ENCODE results near the gene RAC3.

RAC3 gene

DNA sequence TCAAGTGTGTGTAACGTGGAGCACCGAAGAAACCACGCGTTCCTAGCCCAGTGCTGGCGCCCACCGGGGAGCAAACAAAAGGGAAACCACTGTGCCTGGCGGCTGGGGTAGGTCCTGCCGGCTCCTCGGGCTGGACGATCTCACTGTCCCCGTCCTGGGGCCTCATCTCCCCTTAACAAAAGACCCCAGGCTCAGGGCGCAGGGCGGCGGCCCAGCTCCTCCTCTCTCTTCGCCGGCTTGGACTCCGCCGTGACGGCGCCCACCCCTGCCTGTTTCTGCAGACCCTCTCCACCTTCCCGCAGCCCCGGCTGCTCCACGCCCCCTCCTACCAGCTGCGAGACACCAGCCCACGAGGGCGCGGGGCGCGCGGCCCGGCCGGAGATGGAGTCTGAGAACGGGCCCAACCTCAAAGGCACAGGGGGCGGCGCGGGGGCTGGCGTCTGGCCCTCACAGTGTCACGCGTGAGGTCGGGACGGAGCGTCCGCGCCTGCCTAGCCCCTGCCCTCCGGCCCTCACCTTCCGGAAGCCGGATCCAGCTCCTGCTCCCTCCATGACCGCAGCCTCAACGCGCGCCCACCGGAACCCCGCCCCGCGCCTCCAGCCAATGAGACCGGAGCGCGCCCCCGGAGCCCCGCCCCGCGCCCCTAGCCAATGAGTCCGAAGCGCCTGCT lies 9.0 kb upstream of the RAC3 start, which contains the start of gene CENPX:
Gene CENPX, minus strand, starts transcription at position 569 of the 671 bp plus-strand sequence. Its CDS starts 17 bp downstream, at position 552.
- FAIRE-seq = no peak
- DNase-seq (ENCODE audit: extremely low spot score, insufficient read length, low read depth) = no peak

- peak; percentile 96 for DNase-seq (ENCODE audit: extremely low spot score, insufficient read length, low read depth)
- peak; percentile 100 for FAIRE-seq
Measured at GRCh38 chr17:82022981-82023446, 8.5 kb upstream of the RAC3 start, which contains the start of gene LRRC45. LRRC45 (plus strand) TSS chr17:82023305; CDS start chr17:82023644, 339 bp downstream.

- DNase-seq (ENCODE audit: extremely low spot score, insufficient read length, low read depth) (no peak), FAIRE-seq (no peak)
Measured at GRCh38 chr17:82023447-82024241, 7.8 kb upstream of the RAC3 start.

GRCh38 chr17:82024859-82025258 lies 6.6 kb upstream of the RAC3 start:
- FAIRE-seq (no peak), DNase-seq (ENCODE audit: extremely low spot score, insufficient read length, low read depth) (no peak)

GRCh38 chr17:82025401-82026107 lies 5.9 kb upstream of the RAC3 start:
- no peak for FAIRE-seq

DNA sequence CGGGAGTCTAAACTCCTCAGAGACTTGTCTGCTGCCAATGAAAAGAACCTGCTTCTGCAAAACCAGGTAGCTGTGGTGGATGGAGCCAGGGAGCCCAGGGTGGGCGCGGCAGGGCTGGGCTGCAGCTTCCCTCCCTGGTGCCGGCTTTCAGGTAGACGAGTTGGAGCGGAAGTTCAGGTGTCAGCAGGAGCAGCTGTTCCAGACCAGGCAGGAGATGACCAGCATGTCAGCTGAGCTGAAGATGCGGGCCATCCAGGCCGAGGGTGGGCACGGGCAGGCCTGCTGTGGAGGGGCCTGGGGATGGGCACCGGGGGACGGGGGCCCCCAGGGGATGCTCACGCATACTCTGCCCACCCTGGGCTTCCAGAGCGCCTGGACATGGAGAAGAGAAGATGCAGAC lies 3.2 kb upstream of the RAC3 start:
- FAIRE-seq = no peak
- DNase-seq (ENCODE audit: extremely low spot score, insufficient read length, low read depth) = no peak

More at GRCh38 chr17:82025401-82026107, 5.9 kb upstream of the RAC3 start:
- no peak for DNase-seq (ENCODE audit: extremely low spot score, insufficient read length, low read depth)

DNA sequence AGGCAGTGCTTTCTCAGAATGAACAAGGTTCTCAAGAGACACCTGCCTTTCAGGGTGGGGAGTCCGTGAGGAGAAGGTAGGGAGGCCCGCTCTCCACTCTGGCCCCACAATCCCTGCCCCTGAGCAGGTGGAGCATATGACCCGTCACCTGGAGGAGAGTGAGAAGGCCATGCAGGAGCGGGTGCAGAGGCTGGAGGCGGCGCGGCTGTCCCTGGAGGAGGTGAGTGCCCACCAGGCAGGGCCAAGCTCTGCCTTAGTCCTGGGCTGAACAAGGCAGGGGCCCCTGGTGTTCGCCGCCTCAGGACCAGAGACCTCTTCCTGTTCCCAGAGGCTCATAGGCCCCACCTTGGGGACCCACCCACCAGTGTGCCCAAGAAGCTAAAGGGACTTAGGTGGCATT lies 2.5 kb upstream of the RAC3 start:
- FAIRE-seq (no peak), DNase-seq (ENCODE audit: extremely low spot score, insufficient read length, low read depth) (no peak)

GRCh38 chr17:82029391-82029790 lies 2.1 kb upstream of the RAC3 start:
- no peak for FAIRE-seq
- DNase-seq (ENCODE audit: extremely low spot score, insufficient read length, low read depth) = no peak

DNA sequence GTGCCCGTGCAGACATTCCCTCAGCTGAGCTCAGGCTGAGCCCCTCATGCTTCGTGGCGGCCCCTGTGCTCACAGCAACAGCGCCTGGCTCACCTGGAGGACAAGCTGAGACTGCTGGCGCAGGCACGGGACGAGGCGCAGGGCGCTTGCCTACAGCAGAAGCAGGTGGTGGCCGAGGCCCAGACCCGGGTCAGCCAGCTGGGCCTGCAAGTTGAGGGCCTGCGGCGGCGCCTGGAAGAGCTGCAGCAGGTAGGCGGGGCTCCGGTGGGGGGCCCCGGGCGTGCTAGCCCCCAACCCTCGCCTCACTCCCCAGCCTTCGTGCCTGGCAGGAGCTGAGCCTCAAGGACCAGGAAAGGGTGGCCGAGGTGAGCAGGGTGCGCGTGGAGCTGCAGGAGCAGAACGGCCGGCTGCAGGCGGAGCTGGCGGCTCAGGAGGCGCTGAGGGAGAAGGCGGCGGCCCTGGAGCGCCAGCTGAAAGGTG lies 1.4 kb upstream of the RAC3 start:
- no peak for DNase-seq (ENCODE audit: extremely low spot score, insufficient read length, low read depth)
- FAIRE-seq = no peak

- FAIRE-seq (peak; percentile 78), DNase-seq (ENCODE audit: extremely low spot score, insufficient read length, low read depth) (no peak)
Measured at GRCh38 chr17:82030470-82031302, 792 bp upstream of the RAC3 start.

- DNase-seq (ENCODE audit: extremely low spot score, insufficient read length, low read depth) (no peak), FAIRE-seq (no peak)
Measured at GRCh38 chr17:82031885-82032627, 578 bp downstream of the RAC3 start.

DNA sequence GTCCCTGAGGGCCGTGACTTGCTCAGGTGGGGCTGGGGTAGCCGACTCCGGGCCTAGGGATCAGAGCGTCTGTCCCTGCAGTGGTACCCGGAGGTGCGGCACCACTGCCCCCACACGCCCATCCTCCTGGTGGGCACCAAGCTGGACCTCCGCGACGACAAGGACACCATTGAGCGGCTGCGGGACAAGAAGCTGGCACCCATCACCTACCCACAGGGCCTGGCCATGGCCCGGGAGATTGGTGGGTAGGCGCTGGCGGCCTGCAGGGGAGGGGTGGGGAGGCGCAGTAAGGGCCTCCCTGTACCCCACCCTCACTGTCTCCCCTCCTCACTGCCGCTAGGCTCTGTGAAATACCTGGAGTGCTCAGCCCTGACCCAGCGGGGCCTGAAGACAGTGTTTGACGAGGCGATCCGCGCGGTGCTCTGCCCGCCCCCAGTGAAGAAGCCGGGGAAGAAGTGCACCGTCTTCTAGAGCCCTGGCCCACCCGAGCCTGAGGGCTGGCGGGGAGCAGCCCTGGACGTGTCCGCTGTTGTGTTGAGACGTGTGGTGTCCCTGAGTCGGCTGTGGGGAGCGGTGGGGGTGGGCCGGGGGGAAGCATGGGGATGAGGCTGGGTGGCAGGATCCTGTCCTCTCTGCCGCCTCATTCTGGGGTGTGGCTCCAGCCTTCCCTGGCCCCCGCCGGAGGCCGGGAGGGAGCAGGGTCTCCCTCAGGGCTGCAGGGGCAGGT lies 2.0 kb downstream of the RAC3 start:
- DNase-seq (ENCODE audit: extremely low spot score, insufficient read length, low read depth) = no peak
- no peak for FAIRE-seq

- FAIRE-seq = no peak
- DNase-seq (ENCODE audit: extremely low spot score, insufficient read length, low read depth) = no peak
Measured at GRCh38 chr17:82034371-82035011, 3.0 kb downstream of the RAC3 start.

DNA sequence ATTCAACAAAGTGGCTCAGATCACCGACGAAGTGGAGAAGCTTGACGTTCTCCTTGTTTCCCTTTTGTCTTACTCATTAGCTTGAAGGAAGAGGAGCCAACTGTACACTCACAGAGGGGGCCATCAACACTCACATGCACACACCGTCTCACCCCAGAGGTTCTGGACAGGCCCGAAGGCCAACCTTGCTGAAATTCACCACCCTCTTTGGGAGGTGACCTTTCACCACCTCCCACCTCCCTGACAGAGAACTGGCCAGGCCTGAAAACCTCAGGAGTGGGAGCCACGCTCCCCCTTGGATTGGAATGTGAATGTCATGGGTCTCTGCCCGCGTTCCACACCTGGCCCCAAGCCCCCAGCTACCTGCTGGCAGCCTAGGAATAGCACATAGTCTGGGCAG lies 4.0 kb downstream of the RAC3 start:
- FAIRE-seq (no peak), DNase-seq (ENCODE audit: extremely low spot score, insufficient read length, low read depth) (no peak)

GRCh38 chr17:82035956-82036633 lies 4.6 kb downstream of the RAC3 start:
- FAIRE-seq (no peak), DNase-seq (ENCODE audit: extremely low spot score, insufficient read length, low read depth) (no peak)

- FAIRE-seq = no peak
- DNase-seq (ENCODE audit: extremely low spot score, insufficient read length, low read depth) = no peak
Measured at GRCh38 chr17:82036634-82037091, 5.2 kb downstream of the RAC3 start.
